Measurements from ENCODE around the gene ULK2. TPM values are rescaled to one million over a fixed set of nuclear protein-coding genes. Genes with fewer than 3 reads are reported as not detected.

ULK2 gene
- total RNA-seq, 1 donor from 2014 or later, result 25.7 TPM

DNA sequence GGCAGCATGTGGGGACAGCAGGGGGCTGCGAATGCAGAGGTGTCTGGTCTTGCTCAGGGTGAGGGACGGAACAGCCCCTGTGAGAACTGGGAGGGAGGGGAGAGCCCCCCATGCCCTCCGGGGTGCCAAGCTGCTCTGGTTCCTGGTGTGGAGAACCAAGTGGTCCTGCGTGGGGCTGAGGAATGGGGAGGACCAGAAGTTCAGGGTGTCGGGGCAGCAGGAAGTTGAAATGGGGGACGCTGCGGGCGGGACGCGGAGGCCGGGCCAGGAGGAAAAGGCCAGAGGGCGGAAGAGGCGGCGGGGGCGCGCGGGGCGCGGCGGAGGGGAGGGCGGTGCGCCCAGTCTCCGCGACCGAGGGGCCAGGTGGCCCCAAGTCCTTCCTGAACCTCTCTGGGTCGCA is 123.2 kb downstream of the ULK2 start:
- Mint-ChIP-seq H3K27me3 (peaks cover 10% of the 10 kb centered on the region), H3K4me3 (peak overlapping the region; percentile 83), H3K36me3 (no peaks in the 10 kb centered on the region), H3K4me1 (ENCODE audit: unreplicated experiment) (peaks cover 7% of the 10 kb centered on the region), H3K27ac (no peak overlapping the region), H3K9me3 (no peaks in the 10 kb centered on the region)
- no peak for DNase-seq (ENCODE audit: extremely low spot score, unreplicated experiment)
- TF ChIP-seq, protein P1, sequence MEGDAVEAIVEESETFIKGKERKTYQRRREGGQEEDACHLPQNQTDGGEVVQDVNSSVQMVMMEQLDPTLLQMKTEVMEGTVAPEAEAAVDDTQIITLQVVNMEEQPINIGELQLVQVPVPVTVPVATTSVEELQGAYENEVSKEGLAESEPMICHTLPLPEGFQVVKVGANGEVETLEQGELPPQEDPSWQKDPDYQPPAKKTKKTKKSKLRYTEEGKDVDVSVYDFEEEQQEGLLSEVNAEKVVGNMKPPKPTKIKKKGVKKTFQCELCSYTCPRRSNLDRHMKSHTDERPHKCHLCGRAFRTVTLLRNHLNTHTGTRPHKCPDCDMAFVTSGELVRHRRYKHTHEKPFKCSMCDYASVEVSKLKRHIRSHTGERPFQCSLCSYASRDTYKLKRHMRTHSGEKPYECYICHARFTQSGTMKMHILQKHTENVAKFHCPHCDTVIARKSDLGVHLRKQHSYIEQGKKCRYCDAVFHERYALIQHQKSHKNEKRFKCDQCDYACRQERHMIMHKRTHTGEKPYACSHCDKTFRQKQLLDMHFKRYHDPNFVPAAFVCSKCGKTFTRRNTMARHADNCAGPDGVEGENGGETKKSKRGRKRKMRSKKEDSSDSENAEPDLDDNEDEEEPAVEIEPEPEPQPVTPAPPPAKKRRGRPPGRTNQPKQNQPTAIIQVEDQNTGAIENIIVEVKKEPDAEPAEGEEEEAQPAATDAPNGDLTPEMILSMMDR (conservative IDR thresholded peaks at IDR 0.05), result no peak

DNA sequence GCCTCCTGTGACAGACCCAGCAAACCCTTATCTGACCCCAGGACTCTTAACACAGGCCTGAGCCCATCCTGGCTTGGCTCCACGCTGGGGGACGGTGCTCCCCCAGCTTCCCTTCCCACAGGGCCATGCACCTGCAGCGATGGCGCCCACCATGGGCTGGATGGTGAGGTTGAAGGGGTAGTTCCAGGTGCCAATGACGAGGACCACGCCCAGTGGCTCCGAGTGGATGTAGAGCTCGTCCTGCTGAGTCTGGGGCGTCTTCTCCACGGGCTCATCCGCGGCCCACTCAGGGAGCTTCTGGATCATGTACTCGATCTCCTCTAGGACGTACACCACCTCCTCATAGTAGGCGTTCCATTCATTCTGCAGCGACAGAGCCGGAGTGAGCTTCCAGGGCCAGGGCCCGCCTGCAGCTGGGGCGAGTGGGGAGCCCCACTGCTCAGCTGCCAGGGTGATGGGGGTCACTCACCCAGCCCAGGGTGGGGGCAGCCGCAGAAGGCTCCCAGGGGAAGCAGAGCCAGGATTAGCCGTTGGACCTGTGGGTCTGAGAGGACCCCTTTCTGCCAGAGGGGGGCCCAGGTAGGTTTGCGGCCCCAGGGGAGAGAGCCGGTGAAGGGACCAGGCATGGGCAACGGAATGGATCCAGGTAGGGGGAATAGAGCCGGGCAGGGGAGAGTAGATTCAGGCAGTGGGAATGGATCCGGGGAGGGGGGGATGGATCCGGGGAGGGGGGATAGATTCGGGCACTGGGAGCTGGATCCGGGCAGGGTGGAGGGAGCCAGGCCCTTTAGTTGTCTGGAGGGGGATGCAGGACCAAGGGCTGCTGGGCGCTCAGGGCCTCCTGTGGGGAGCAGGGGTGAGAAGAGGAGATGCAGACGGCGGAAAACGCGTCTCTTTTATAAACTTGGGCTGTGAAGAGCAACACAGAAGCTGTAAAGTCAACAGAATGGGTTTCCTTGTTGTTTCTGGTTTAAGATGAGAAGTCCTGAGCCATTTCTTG is 124.3 kb downstream of the ULK2 start:
- peak overlapping the region; percentile 54 for H3K4me3 Mint-ChIP-seq

DNA sequence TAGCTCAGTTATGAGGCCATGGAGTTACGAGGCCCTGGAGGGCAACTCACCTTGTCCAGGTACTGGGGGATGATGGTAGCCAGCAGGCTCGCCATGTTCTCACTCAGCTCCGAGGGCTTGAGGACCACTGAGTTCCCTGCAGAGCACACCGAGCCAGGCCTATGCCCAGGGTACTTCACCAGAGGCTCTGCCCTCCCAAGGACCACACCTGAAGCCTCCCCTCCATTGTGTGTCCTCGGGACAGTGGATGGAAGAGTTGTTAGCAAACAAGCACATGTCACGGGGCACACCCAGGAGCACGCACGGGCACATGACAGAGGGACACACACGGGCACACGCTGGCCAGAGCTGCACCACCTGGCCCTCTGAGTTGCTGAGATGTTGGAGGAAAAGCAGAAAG is 125.2 kb downstream of the ULK2 start:
- no peak for DNase-seq (ENCODE audit: extremely low spot score, unreplicated experiment)
- TF ChIP-seq, protein P1 (conservative IDR thresholded peaks at IDR 0.05), result no peak
- Mint-ChIP-seq H3K27ac (no peak overlapping the region), H3K4me1 (ENCODE audit: unreplicated experiment) (no peaks in the 10 kb centered on the region), H3K27me3 (no peaks in the 10 kb centered on the region), H3K4me3 (peak overlapping the region; percentile 69), H3K36me3 (no peaks in the 10 kb centered on the region), H3K9me3 (no peaks in the 10 kb centered on the region)

More for the DNA sequence above, 124.3 kb downstream of the ULK2 start:
- TF ChIP-seq, protein P1 (conservative IDR thresholded peaks at IDR 0.05), result no peak
- no peak for DNase-seq (ENCODE audit: extremely low spot score, unreplicated experiment)
- peaks cover 5% of the 10 kb centered on the region for H3K27me3 Mint-ChIP-seq
- no peaks in the 10 kb centered on the region for H3K36me3 Mint-ChIP-seq
- no peaks in the 10 kb centered on the region for H3K9me3 Mint-ChIP-seq
- peaks cover 4% of the 10 kb centered on the region for H3K4me1 Mint-ChIP-seq (ENCODE audit: unreplicated experiment)
- H3K27ac Mint-ChIP-seq, result no peak overlapping the region

DNA sequence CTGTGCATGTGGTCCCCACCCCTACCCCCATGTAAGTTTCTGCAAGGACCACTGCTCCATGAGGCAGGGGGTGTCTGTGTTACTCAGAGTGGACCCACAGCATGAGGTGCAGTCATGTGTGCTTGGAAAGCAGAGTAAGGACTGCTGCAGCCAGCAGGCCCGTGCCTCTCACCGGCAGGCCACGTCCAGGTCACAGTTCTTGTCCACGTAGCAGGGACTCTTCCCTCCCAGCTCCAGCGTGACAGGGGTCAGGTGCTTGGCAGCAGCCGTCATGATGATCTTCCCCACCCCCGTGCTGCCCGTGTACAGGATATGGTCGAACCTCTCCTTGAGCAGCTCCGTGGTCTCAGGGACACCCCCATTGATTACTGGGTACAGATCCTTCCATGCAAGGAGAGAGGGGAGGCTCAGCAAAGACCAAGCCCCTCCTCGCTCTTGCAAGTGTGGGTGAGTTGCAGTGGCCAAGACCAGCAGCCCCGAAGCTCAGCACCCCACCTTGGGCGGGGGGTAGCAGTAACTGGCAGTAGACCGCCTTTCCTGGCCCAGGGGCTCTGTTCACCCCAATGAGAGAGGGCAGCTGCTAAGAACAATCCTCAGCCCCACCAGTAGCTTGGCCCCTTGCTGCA is 125.8 kb downstream of the ULK2 start:
- Mint-ChIP-seq H3K36me3 (no peaks in the 10 kb centered on the region), H3K9me3 (no peaks in the 10 kb centered on the region), H3K4me3 (no peak overlapping the region), H3K4me1 (ENCODE audit: unreplicated experiment) (no peaks in the 10 kb centered on the region), H3K27me3 (no peaks in the 10 kb centered on the region), H3K27ac (no peak overlapping the region)
- no peak for DNase-seq (ENCODE audit: extremely low spot score, unreplicated experiment)
- TF ChIP-seq, protein P1 (conservative IDR thresholded peaks at IDR 0.05), result no peak

DNA sequence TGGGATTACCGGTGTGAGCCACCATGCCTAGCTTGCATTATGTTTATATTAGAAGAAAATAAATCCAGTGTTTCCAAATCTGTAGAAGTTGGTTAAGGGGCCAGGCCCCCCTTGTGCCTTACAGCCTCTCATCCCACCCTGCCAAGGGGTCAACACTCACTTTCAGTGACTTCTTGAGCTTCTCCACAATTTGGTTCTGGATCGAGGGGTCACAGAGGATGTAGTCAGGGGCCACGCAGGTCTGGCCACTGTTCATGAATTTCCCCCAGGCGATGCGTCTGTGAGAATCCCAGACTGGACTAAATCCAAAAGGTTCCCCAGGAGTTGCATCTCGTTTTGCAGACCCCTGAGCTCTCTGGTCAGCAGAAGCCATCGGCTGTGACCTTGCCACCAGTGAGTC is 126.8 kb downstream of the ULK2 start:
- DNase-seq (ENCODE audit: extremely low spot score, unreplicated experiment), result no peak
- Mint-ChIP-seq H3K4me3 (no peak overlapping the region), H3K4me1 (ENCODE audit: unreplicated experiment) (no peaks in the 10 kb centered on the region), H3K36me3 (no peaks in the 10 kb centered on the region), H3K27ac (no peak overlapping the region), H3K9me3 (no peaks in the 10 kb centered on the region), H3K27me3 (no peaks in the 10 kb centered on the region)
- TF ChIP-seq, protein P1 (conservative IDR thresholded peaks at IDR 0.05), result no peak

Data from type B pancreatic cell (in vitro differentiated cells).